Calu3 (cell line): Measurements from ENCODE around the gene PEX1. TPM values are rescaled to one million over a fixed set of nuclear protein-coding genes. Genes with fewer than 3 reads are reported as not detected.
"Not testable (repeated sequence)": the region's sequence is repeated elsewhere in the genome, so short reads cannot be mapped to it uniquely, and the experiment has no call there.

Experiments used
- BruUV-seq: library from RNA; stranded (reverse); fragments of 400-500 nt; replicated peaks from 2 replicates; lab custom pipeline; 2021; lab: Mats Ljungman, UMichigan
- CTCF ChIA-PET: fragments of 300-600 bp; sonication (Branson Sonifier 250); formaldehyde crosslinking; loops from one replicate; lab custom pipeline; 2022; ENCODE audit warnings: antibody characterized with exemption; lab: Charles Lee
- DNase-seq: peaks from one replicate; pipeline ENCODE4 v3.0.0; 2022
- H3K27ac Mint-ChIP-seq: one replicate; pipeline ENCODE4 v1.8.0; 2022; ENCODE audit warnings: mixed read lengths; ENCODE audit not compliant: unreplicated experiment
- H3K27me3 Mint-ChIP-seq: one replicate; pipeline ENCODE4 v1.8.0; 2022; ENCODE audit warnings: mixed read lengths; ENCODE audit not compliant: unreplicated experiment
- H3K36me3 Mint-ChIP-seq: one replicate; pipeline ENCODE4 v1.8.0; 2022; ENCODE audit warnings: mild to moderate bottlenecking, moderate library complexity, mixed read lengths; ENCODE audit not compliant: insufficient read depth, unreplicated experiment
- H3K4me1 Mint-ChIP-seq: one replicate; pipeline ENCODE4 v1.8.0; 2022; ENCODE audit warnings: mild to moderate bottlenecking, low read depth, mixed read lengths; ENCODE audit not compliant: unreplicated experiment
- H3K4me3 Mint-ChIP-seq: one replicate; pipeline ENCODE4 v1.8.0; 2022; ENCODE audit warnings: mild to moderate bottlenecking, low read depth, moderate library complexity, mixed read lengths; ENCODE audit not compliant: unreplicated experiment
- H3K9me3 Mint-ChIP-seq: one replicate; pipeline ENCODE4 v1.8.0; 2022; ENCODE audit warnings: low read depth, mixed read lengths; ENCODE audit not compliant: unreplicated experiment
- CTCF ChIP-seq: fragments of 200-600 bp; IDR thresholded peaks from one replicate; pipeline ENCODE4 v1.8.0; 2022; ENCODE audit warnings: antibody characterized with exemption; ENCODE audit not compliant: unreplicated experiment
- intact Hi-C: fragments of 100-400 bp; cut with micrococcal nuclease; formaldehyde crosslinking; loops from one replicate; pipeline ENCODE4 v1.10.0; 2022; ENCODE audit not compliant: unreplicated experiment
- total RNA-seq: library from RNA; stranded (reverse); gene quantifications from 2 replicates; pipeline ENCODE4 v1.2.3, GENCODE V29; 2022

The PEX1 gene
- total RNA-seq, 1 experiment from 2014 or later = 10.1 TPM

GRCh38 chr7:92448205-92448747 lies 80.0 kb downstream of the PEX1 start:
- TF ChIP-seq CTCF = no peak
- peaks cover 27% of the 10 kb centered on the region for H3K36me3 Mint-ChIP-seq
- H3K27ac Mint-ChIP-seq = peak overlapping the region; percentile 83
- H3K4me3 Mint-ChIP-seq = peak overlapping the region; percentile 77
- intact Hi-C loops = loop anchor here (5.0 to 10.0 kb wide), 2 partner anchors 316 to 1393 kb away; partner anchors contain the start of gene CYP51A1
- H3K27me3 Mint-ChIP-seq = no peaks in the 10 kb centered on the region
- DNase-seq = peak; percentile 40
- H3K4me1 Mint-ChIP-seq = peaks cover 8% of the 10 kb centered on the region
- BruUV-seq = no TSS peak
- H3K9me3 Mint-ChIP-seq = no peaks in the 10 kb centered on the region
- CTCF ChIA-PET = interaction anchor here (0.8 to 3.0 kb wide), 6 partner anchors 13 to 372 kb away, joined by 3 to 33 read pairs (median 3); partner anchors contain the start of genes ANKIB1 and KRIT1

GRCh38 chr7:92447345-92448204 lies 80.7 kb downstream of the PEX1 start, which contains the start of gene GATAD1:
TSS of gene GATAD1 (plus strand) at chr7:92447482. CDS start at chr7:92447730, 248 bp downstream.
- CTCF ChIA-PET = interaction anchor here (0.6 to 3.0 kb wide), 9 partner anchors 14 to 617 kb away, joined by 3 to 33 read pairs (median 4); partner anchors contain the start of genes ANKIB1, KRIT1 and MTERF1
- Mint-ChIP-seq H3K27me3 (no peaks in the 10 kb centered on the region), H3K4me1 (peaks cover 8% of the 10 kb centered on the region), H3K9me3 (no peaks in the 10 kb centered on the region), H3K4me3 (peak within 1 kb of the TSS; percentile 77), H3K36me3 (peaks cover 27% of the 10 kb centered on the region), H3K27ac (peak within 1 kb of the TSS; percentile 83)
- intact Hi-C loops = loop anchor here (2.0 to 10.0 kb wide), 3 partner anchors 23 to 1393 kb away; partner anchors contain the start of gene CYP51A1
- peak; percentile 86 for DNase-seq
- BruUV-seq = no TSS peak
- TF ChIP-seq CTCF = no peak

GRCh38 chr7:92446869-92447344 lies 81.4 kb downstream of the PEX1 start:
- DNase-seq = no peak
- no TSS peak for BruUV-seq
- no peaks in the 10 kb centered on the region for H3K9me3 Mint-ChIP-seq

GRCh38 chr7:92442720-92443119 lies 85.6 kb downstream of the PEX1 start:
- H3K4me1 Mint-ChIP-seq, H3K27ac Mint-ChIP-seq, H3K4me3 Mint-ChIP-seq, H3K9me3 Mint-ChIP-seq, DNase-seq, CTCF ChIA-PET, BruUV-seq, H3K36me3 Mint-ChIP-seq: not testable (repeated sequence)
- intact Hi-C loops = loop anchor here (10.0 kb wide), 1 partner anchor 1388 kb away; no protein-coding TSS in a partner anchor
- H3K27me3 Mint-ChIP-seq = peaks cover 16% of the 10 kb centered on the region

More at GRCh38 chr7:92446869-92447344, 81.4 kb downstream of the PEX1 start:
- peak overlapping the region; percentile 77 for H3K4me3 Mint-ChIP-seq
- CTCF ChIA-PET = interaction anchor here (0.6 to 3.0 kb wide), 7 partner anchors 15 to 617 kb away, joined by 3 to 33 read pairs (median 4); partner anchors contain the start of genes ANKIB1, KRIT1 and MTERF1
- intact Hi-C loops = loop anchor here (2.0 to 10.0 kb wide), 3 partner anchors 22 to 1392 kb away; partner anchors contain the start of gene CYP51A1
- H3K27me3 Mint-ChIP-seq = no peaks in the 10 kb centered on the region
- peak; percentile 61 for TF ChIP-seq CTCF
- H3K4me1 Mint-ChIP-seq = peaks cover 8% of the 10 kb centered on the region
- no peak overlapping the region for H3K27ac Mint-ChIP-seq
- H3K36me3 Mint-ChIP-seq = peaks cover 27% of the 10 kb centered on the region
